HEK293 (cell line): ENCODE data around the gene SEZ6L.

Experiments used
- CTCF ChIA-PET: fragments of 350-600 bp; formaldehyde crosslinking; extraction: SDS; loops from one replicate; lab custom pipeline; 2021; ENCODE audit warnings: antibody characterized with exemption; lab: Yijun Ruan, JAX
- POLR2A ChIA-PET: fragments of 300-600 bp; formaldehyde crosslinking; extraction: SDS; loops from one replicate; lab custom pipeline; 2020; ENCODE audit warnings: antibody characterized with exemption, inconsistent platforms; lab: Yijun Ruan, JAX
- H3K27ac ChIP-seq: fragments of 200-500 bp; sonication (Bioruptor generic); 2 replicates; pipeline ENCODE4 v1.5.1; 2014; ENCODE audit warnings: low read depth, low read length, control low read depth, inconsistent platforms; ENCODE audit errors: extremely low read depth
- H3K36me3 ChIP-seq, 2 experiments: fragments of 200-500 bp in 1 of 2; sonication (Bioruptor generic) in 1 of 2; 1 replicate in 1 of 2; 2 replicates in 1 of 2; pipeline ENCODE4 v1.5.1; 2014 to 2017; ENCODE audit warnings: inconsistent platforms in 2 of 2, low read length in 2 of 2; ENCODE audit not compliant: control insufficient read depth in 2 of 2, insufficient read depth in 1 of 2
- H3K4me1 ChIP-seq: fragments of 200-500 bp; sonication (Bioruptor generic); 2 replicates; pipeline ENCODE4 v1.5.1; 2014; ENCODE audit warnings: mild to moderate bottlenecking, low read length, inconsistent platforms; ENCODE audit not compliant: control insufficient read depth, insufficient read depth
- H3K4me3 ChIP-seq: 2 replicates; pipeline ENCODE4 v1.5.1; 2011; ENCODE audit warnings: low read depth, mild to moderate bottlenecking, control low read depth, low read length, moderate library complexity
- H3K9me3 ChIP-seq: fragments of 200-500 bp; sonication (Bioruptor generic); 2 replicates; pipeline ENCODE4 v1.5.1; 2014; ENCODE audit warnings: low read depth, low read length, inconsistent platforms; ENCODE audit not compliant: control insufficient read depth, insufficient read depth
- GLIS1 ChIP-seq: fragments of 450-650 bp; formaldehyde crosslinking; IDR thresholded peaks from 2 replicates; pipeline ENCODE4 v1.5.1; 2016; ENCODE audit warnings: missing biosample characterization, missing genetic modification characterization
- GLIS2 ChIP-seq: fragments of 450-650 bp; formaldehyde crosslinking; IDR thresholded peaks from 2 replicates; pipeline ENCODE4 v1.5.1; 2016; ENCODE audit warnings: missing biosample characterization, missing genetic modification characterization
- KLF8 ChIP-seq: fragments of 450-650 bp; formaldehyde crosslinking; IDR thresholded peaks from 2 replicates; pipeline ENCODE4 v1.5.1; 2016; ENCODE audit warnings: missing biosample characterization, missing genetic modification characterization
- MYNN ChIP-seq: fragments of 450-650 bp; formaldehyde crosslinking; IDR thresholded peaks from 2 replicates; pipeline ENCODE4 v1.5.1; 2016; ENCODE audit warnings: missing biosample characterization, missing genetic modification characterization, borderline replicate concordance
- ZBTB48 ChIP-seq: fragments of 450-650 bp; formaldehyde crosslinking; IDR thresholded peaks from 2 replicates; pipeline ENCODE4 v1.5.1; 2016; ENCODE audit warnings: missing biosample characterization, missing genetic modification characterization
- ZFP37 ChIP-seq: fragments of 450-650 bp; formaldehyde crosslinking; IDR thresholded peaks from 2 replicates; pipeline ENCODE4 v1.5.1; 2016; ENCODE audit warnings: missing biosample characterization, missing genetic modification characterization
- ZFP69B ChIP-seq: fragments of 450-650 bp; formaldehyde crosslinking; IDR thresholded peaks from 2 replicates; pipeline ENCODE4 v1.5.1; 2016; ENCODE audit warnings: missing biosample characterization, missing genetic modification characterization
- ZNF140 ChIP-seq: fragments of 450-650 bp; formaldehyde crosslinking; IDR thresholded peaks from 2 replicates; pipeline ENCODE4 v1.5.1; 2016; ENCODE audit warnings: missing biosample characterization, missing genetic modification characterization
- ZNF146 ChIP-seq: fragments of 450-650 bp; formaldehyde crosslinking; IDR thresholded peaks from 2 replicates; pipeline ENCODE4 v1.5.1; 2016; ENCODE audit warnings: missing biosample characterization, missing genetic modification characterization
- ZNF16 ChIP-seq: fragments of 450-650 bp; formaldehyde crosslinking; IDR thresholded peaks from 2 replicates; pipeline ENCODE4 v1.5.1; 2016; ENCODE audit warnings: low read depth, missing biosample characterization, missing genetic modification characterization
- ZNF2 ChIP-seq: fragments of 450-650 bp; formaldehyde crosslinking; IDR thresholded peaks from 2 replicates; pipeline ENCODE4 v1.5.1; 2016; ENCODE audit warnings: missing biosample characterization, missing genetic modification characterization
- ZNF202 ChIP-seq: fragments of 450-650 bp; formaldehyde crosslinking; IDR thresholded peaks from 2 replicates; pipeline ENCODE4 v1.5.1; 2016; ENCODE audit warnings: missing biosample characterization, missing genetic modification characterization, borderline replicate concordance
- ZNF335 ChIP-seq: fragments of 450-650 bp; formaldehyde crosslinking; conservative IDR thresholded peaks from 2 replicates; pipeline ENCODE4 v1.5.1; 2016; ENCODE audit warnings: missing biosample characterization, missing genetic modification characterization
- ZNF341 ChIP-seq: fragments of 450-650 bp; formaldehyde crosslinking; IDR thresholded peaks from 2 replicates; pipeline ENCODE4; 2016; ENCODE audit warnings: low read depth, missing biosample characterization, missing genetic modification characterization
- ZNF354C ChIP-seq: fragments of 450-650 bp; formaldehyde crosslinking; IDR thresholded peaks from 2 replicates; pipeline ENCODE4 v1.5.1; 2016; ENCODE audit warnings: missing biosample characterization, missing genetic modification characterization, low read depth, borderline replicate concordance
- ZNF416 ChIP-seq: fragments of 450-650 bp; formaldehyde crosslinking; IDR thresholded peaks from 2 replicates; pipeline ENCODE4 v1.5.1; 2016; ENCODE audit warnings: missing biosample characterization, missing genetic modification characterization
- ZNF433 ChIP-seq: fragments of 450-650 bp; formaldehyde crosslinking; IDR thresholded peaks from 2 replicates; pipeline ENCODE4 v1.5.1; 2016; ENCODE audit warnings: missing biosample characterization, missing genetic modification characterization, low read depth
- ZNF514 ChIP-seq: fragments of 450-650 bp; formaldehyde crosslinking; IDR thresholded peaks from 2 replicates; pipeline ENCODE4 v1.5.1; 2016; ENCODE audit warnings: missing biosample characterization, missing genetic modification characterization
- ZNF548 ChIP-seq: fragments of 450-650 bp; formaldehyde crosslinking; IDR thresholded peaks from 2 replicates; pipeline ENCODE4 v1.5.1; 2016; ENCODE audit warnings: missing biosample characterization, missing genetic modification characterization
- ZNF624 ChIP-seq: fragments of 450-650 bp; formaldehyde crosslinking; IDR thresholded peaks from 2 replicates; pipeline ENCODE4 v1.5.1; 2017; ENCODE audit warnings: missing biosample characterization, missing genetic modification characterization
- ZNF629 ChIP-seq: fragments of 450-650 bp; formaldehyde crosslinking; IDR thresholded peaks from 2 replicates; pipeline ENCODE4 v1.5.1; 2017; ENCODE audit warnings: missing biosample characterization, missing genetic modification characterization
- ZNF654 ChIP-seq: fragments of 450-650 bp; formaldehyde crosslinking; IDR thresholded peaks from 2 replicates; pipeline ENCODE4 v1.5.1; 2016; ENCODE audit warnings: low read depth, missing biosample characterization, missing genetic modification characterization
- ZNF660 ChIP-seq: fragments of 450-650 bp; IDR thresholded peaks from 2 replicates; pipeline ENCODE4 v1.5.1; 2018; ENCODE audit warnings: missing biosample characterization, mild to moderate bottlenecking, missing genetic modification characterization
- ZNF664 ChIP-seq: fragments of 450-650 bp; formaldehyde crosslinking; IDR thresholded peaks from 2 replicates; pipeline ENCODE4 v1.5.1; 2016; ENCODE audit warnings: missing biosample characterization, missing genetic modification characterization
- ZNF701 ChIP-seq: fragments of 450-650 bp; formaldehyde crosslinking; IDR thresholded peaks from 2 replicates; pipeline ENCODE4 v1.5.1; 2016; ENCODE audit warnings: missing biosample characterization, missing genetic modification characterization
- ZNF837 ChIP-seq: fragments of 450-650 bp; formaldehyde crosslinking; IDR thresholded peaks from 2 replicates; pipeline ENCODE4 v1.5.1; 2016; ENCODE audit warnings: missing biosample characterization, missing genetic modification characterization
- TF ChIP-seq, protein P1 (sequence below): fragments of 450-650 bp; formaldehyde crosslinking; IDR thresholded peaks from 2 replicates; pipeline ENCODE4 v1.5.1; 2016; ENCODE audit warnings: missing biosample characterization, missing genetic modification characterization
- TF ChIP-seq, protein P2 (sequence below): fragments of 450-650 bp; formaldehyde crosslinking; IDR thresholded peaks from 2 replicates; pipeline ENCODE4 v1.5.1; 2016; ENCODE audit warnings: missing biosample characterization, missing genetic modification characterization

The SEZ6L gene

GRCh38 chr22:26324150-26324549 is 154.9 kb downstream of the SEZ6L start (continued):
- TF ChIP-seq ZNF660 (tag by site-specific recombination) (no peak), ZNF335 (tag by site-specific recombination) (no peak), ZNF548 (tag by site-specific recombination) (no peak)

DNA sequence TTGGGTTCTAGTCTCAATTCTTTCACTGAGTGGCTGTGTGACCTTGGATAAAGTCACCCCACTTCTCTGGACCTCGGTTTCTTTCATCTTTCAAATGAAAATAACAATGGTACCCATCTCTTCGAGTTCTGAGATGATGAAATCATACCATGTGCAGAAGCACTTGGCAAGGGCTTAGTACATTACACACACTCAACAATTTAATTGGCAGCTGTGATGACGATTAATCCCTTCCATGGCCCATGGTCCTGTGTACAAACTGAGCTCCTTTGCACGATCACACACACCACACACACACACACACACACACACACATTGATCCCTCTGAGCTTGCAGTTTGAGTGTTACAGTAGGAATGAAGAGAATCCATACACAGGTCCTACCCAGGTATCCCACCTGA is 156.4 kb downstream of the SEZ6L start:
- no peaks in the 10 kb centered on the region for H3K9me3 ChIP-seq
- H3K4me3 ChIP-seq, result no peak overlapping the region
- CTCF ChIA-PET, result interaction anchor here (0.6 to 1.3 kb wide), 4 partner anchors 153 to 901 kb away, joined by 3 to 6 read pairs (median 4); no protein-coding TSS in a partner anchor
- TF ChIP-seq ZNF416 (tag by site-specific recombination) (no peak), ZNF514 (tag by site-specific recombination) (no peak), ZFP69B (tag by site-specific recombination) (no peak), ZBTB48 (no peak), ZNF629 (tag by site-specific recombination) (no peak), MYNN (tag by site-specific recombination) (no peak), ZNF624 (tag by site-specific recombination) (no peak), ZNF660 (tag by site-specific recombination) (no peak), GLIS2 (tag by site-specific recombination) (no peak), ZNF433 (tag by site-specific recombination) (no peak), ZNF202 (tag by site-specific recombination) (no peak), ZNF664 (tag by site-specific recombination) (no peak), ZNF837 (tag by site-specific recombination) (no peak), ZNF354C (tag by site-specific recombination) (no peak), ZNF146 (tag by site-specific recombination) (no peak), ZFP37 (tag by site-specific recombination) (no peak), ZNF341 (tag by site-specific recombination) (no peak)
- TF ChIP-seq, protein P1, sequence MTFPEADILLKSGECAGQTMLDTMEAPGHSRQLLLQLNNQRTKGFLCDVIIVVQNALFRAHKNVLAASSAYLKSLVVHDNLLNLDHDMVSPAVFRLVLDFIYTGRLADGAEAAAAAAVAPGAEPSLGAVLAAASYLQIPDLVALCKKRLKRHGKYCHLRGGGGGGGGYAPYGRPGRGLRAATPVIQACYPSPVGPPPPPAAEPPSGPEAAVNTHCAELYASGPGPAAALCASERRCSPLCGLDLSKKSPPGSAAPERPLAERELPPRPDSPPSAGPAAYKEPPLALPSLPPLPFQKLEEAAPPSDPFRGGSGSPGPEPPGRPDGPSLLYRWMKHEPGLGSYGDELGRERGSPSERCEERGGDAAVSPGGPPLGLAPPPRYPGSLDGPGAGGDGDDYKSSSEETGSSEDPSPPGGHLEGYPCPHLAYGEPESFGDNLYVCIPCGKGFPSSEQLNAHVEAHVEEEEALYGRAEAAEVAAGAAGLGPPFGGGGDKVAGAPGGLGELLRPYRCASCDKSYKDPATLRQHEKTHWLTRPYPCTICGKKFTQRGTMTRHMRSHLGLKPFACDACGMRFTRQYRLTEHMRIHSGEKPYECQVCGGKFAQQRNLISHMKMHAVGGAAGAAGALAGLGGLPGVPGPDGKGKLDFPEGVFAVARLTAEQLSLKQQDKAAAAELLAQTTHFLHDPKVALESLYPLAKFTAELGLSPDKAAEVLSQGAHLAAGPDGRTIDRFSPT (tag by site-specific recombination), result no peak
- TF ChIP-seq, protein P2, sequence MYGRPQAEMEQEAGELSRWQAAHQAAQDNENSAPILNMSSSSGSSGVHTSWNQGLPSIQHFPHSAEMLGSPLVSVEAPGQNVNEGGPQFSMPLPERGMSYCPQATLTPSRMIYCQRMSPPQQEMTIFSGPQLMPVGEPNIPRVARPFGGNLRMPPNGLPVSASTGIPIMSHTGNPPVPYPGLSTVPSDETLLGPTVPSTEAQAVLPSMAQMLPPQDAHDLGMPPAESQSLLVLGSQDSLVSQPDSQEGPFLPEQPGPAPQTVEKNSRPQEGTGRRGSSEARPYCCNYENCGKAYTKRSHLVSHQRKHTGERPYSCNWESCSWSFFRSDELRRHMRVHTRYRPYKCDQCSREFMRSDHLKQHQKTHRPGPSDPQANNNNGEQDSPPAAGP (tag by site-specific recombination), result no peak
- POLR2A ChIA-PET, result no interaction called here
- H3K4me1 ChIP-seq, result no peaks in the 10 kb centered on the region
- no peak overlapping the region for H3K27ac ChIP-seq
- H3K36me3 ChIP-seq, result no peaks in the 10 kb centered on the region

GRCh38 chr22:26326803-26327202 is 157.5 kb downstream of the SEZ6L start:
- TF ChIP-seq ZNF701 (tag by site-specific recombination) (no peak), ZNF654 (tag by site-specific recombination) (no peak), ZNF16 (tag by site-specific recombination) (no peak), ZNF664 (tag by site-specific recombination) (no peak), ZNF2 (tag by site-specific recombination) (no peak), ZNF140 (no peak), KLF8 (tag by site-specific recombination) (no peak), GLIS1 (tag by site-specific recombination) (no peak)
- TF ChIP-seq, all 188 proteins: peak for 0
- no peaks in the 10 kb centered on the region for H3K9me3 ChIP-seq
- no peak overlapping the region for H3K27ac ChIP-seq
- H3K4me1 ChIP-seq, result no peaks in the 10 kb centered on the region
- H3K4me3 ChIP-seq, result no peak overlapping the region
- POLR2A ChIA-PET, result no interaction called here
- CTCF ChIA-PET, result interaction anchor here (0.7 to 1.3 kb wide), 2 partner anchors 155 to 605 kb away, joined by 3 to 5 read pairs; no protein-coding TSS in a partner anchor
- no peaks in the 10 kb centered on the region for H3K36me3 ChIP-seq
